Kidney (tissue), 22 donors: ENCODE measurements around the gene SRPX2. TPM values are rescaled to one million over a fixed set of nuclear protein-coding genes. Genes with fewer than 3 reads are reported as not detected.

ENCODE experiments used
- DNase-seq, 5 donors: peaks; one replicate each; pipeline ENCODE4 v3.0.0-alpha.2; 2013 to 2020
- FAIRE-seq: peaks from 2 replicates; lab custom pipeline; 2012; peaks lifted over from hg19 to GRCh38; lab: Jason Lieb, UNC
- H3K27ac ChIP-seq, 2 donors: one replicate each; pipeline ENCODE4 v1.7.0; 2013; ENCODE audit warnings: low read depth in 2 of 2, low read length in 2 of 2, inconsistent platforms in 1 of 2
- H3K27me3 ChIP-seq: one replicate; pipeline ENCODE4 v1.7.1; 2013; ENCODE audit warnings: low read length, inconsistent platforms; ENCODE audit not compliant: control insufficient read depth, insufficient read depth
- H3K36me3 ChIP-seq, 3 donors: one replicate each; pipeline versions ENCODE4 v1.7.0 to v1.7.1; 2013; ENCODE audit warnings: low read length in 3 of 3, control low read depth in 1 of 3, inconsistent platforms in 1 of 3; ENCODE audit not compliant: insufficient read depth in 3 of 3, control insufficient read depth in 2 of 3
- H3K4me1 ChIP-seq, 3 donors: one replicate each; pipeline versions ENCODE4 v1.7.0 to v1.7.1; 2013; ENCODE audit warnings: low read length in 3 of 3, inconsistent platforms in 1 of 3, low read depth in 1 of 3; ENCODE audit not compliant: control insufficient read depth in 2 of 3, insufficient read depth in 2 of 3
- H3K4me3 ChIP-seq, 3 donors: one replicate each; pipeline versions ENCODE4 v1.7.0 to v1.8.1; 2013; ENCODE audit warnings: low read length in 3 of 3, control low read depth in 1 of 3, inconsistent platforms in 1 of 3
- H3K9ac ChIP-seq, 3 donors: one replicate each; pipeline versions ENCODE4 v1.7.0 to v1.7.1; 2013; ENCODE audit warnings: low read length in 3 of 3, control low read depth in 1 of 3, inconsistent platforms in 1 of 3
- H3K9me3 ChIP-seq, 3 donors: one replicate each; pipeline versions ENCODE4 v1.7.0 to v1.7.1; 2013; ENCODE audit warnings: low read length in 3 of 3, control low read depth in 1 of 3, inconsistent platforms in 1 of 3; ENCODE audit not compliant: control insufficient read depth in 2 of 3, insufficient read depth in 1 of 3
- intact Hi-C: fragments of 100-400 bp; cut with DNase I; formaldehyde crosslinking; loops from one replicate; pipeline ENCODE4 v1.11.1; 2022
- long read RNA-seq, 10 donors: library from polyadenylated mRNA in 1 of 10; unstranded in 1 of 10; transcript quantifications; one replicate each; pipeline ENCODE4 v2.0.0 and lab custom pipeline, GENCODE V29; 2021 to 2026
- polyA plus RNA-seq: library from polyadenylated mRNA; stranded (reverse); fragments of 350-450 nt; fragmentation: Illumina TruSeq; extraction: RNeasy Lipid Tissue Mini Kit (QIAGEN cat#74804); gene quantifications from one replicate; pipeline ENCODE4 v1.2.3, GENCODE V29; 2014; ENCODE audit warnings: low read depth, low replicate concordance; ENCODE audit not compliant: insufficient read depth
- total RNA-seq: library from RNA; stranded (reverse); fragmentation: NEBNext Ultra II Directional; extraction: Animal tissue kit (Norgen Biotek cat#: 25700); gene quantifications from one replicate; pipeline ENCODE4 v1.2.1, GENCODE V29; 2021
- TF ChIP-seq, protein P1 (sequence below): IDR thresholded peaks from 3 replicates; pipeline ENCODE4 v1.5.1; 2012; ENCODE audit warnings: mild to moderate bottlenecking, moderate library complexity, borderline replicate concordance; ENCODE audit not compliant: insufficient read depth; ENCODE audit errors: extremely low read depth
- donor health status: control.
- donor health status: control.
- donor health status: control.
- donor health status: control.
- donor health status: control.
- donor health status: DM: yes; HTN: yes; CAD: no.
- donor health status: Normal renal cell carcinoma (clear cell type).

The SRPX2 gene, protein sequence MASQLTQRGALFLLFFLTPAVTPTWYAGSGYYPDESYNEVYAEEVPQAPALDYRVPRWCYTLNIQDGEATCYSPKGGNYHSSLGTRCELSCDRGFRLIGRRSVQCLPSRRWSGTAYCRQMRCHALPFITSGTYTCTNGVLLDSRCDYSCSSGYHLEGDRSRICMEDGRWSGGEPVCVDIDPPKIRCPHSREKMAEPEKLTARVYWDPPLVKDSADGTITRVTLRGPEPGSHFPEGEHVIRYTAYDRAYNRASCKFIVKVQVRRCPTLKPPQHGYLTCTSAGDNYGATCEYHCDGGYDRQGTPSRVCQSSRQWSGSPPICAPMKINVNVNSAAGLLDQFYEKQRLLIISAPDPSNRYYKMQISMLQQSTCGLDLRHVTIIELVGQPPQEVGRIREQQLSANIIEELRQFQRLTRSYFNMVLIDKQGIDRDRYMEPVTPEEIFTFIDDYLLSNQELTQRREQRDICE
- 3.2 TPM for total RNA-seq
- polyA plus RNA-seq = 4.5 TPM
- long read RNA-seq, donor 1 = 0 reads
- long read RNA-seq, donor 2, full-length matches to known transcripts = 1 of 1 reads
- long read RNA-seq, donor 2, partial matches to known transcripts = 0 of 1 reads
- long read RNA-seq, donor 2, other reads (novel, unspliced or antisense) = 0 of 1 reads
- long read RNA-seq, donor 3, full-length matches to known transcripts = 2 of 2 reads
- long read RNA-seq, donor 3, partial matches to known transcripts = 0 of 2 reads
- long read RNA-seq, donor 3, other reads (novel, unspliced or antisense) = 0 of 2 reads
- long read RNA-seq, donor 4 = 0 reads
- long read RNA-seq, donor 5 = 0 reads
- long read RNA-seq, donor 6, full-length matches to known transcripts = 1 of 1 reads
- long read RNA-seq, donor 6, partial matches to known transcripts = 0 of 1 reads
- long read RNA-seq, donor 6, other reads (novel, unspliced or antisense) = 0 of 1 reads
- long read RNA-seq, donor 7, partial matches to known transcripts = 0 of 5 reads
- long read RNA-seq, donor 7, other reads (novel, unspliced or antisense) = 5 of 5 reads
- long read RNA-seq, donor 8, full-length matches to known transcripts = 2 of 2 reads
- long read RNA-seq, donor 8, partial matches to known transcripts = 0 of 2 reads
- long read RNA-seq, donor 8, other reads (novel, unspliced or antisense) = 0 of 2 reads
- long read RNA-seq, donor 9, full-length matches to known transcripts = 1 of 1 reads
- long read RNA-seq, donor 9, partial matches to known transcripts = 0 of 1 reads
- long read RNA-seq, donor 9, other reads (novel, unspliced or antisense) = 0 of 1 reads
- long read RNA-seq, donor 10, full-length matches to known transcripts = 2 of 2 reads
- long read RNA-seq, donor 10, partial matches to known transcripts = 0 of 2 reads
- long read RNA-seq, donor 10, other reads (novel, unspliced or antisense) = 0 of 2 reads

DNA sequence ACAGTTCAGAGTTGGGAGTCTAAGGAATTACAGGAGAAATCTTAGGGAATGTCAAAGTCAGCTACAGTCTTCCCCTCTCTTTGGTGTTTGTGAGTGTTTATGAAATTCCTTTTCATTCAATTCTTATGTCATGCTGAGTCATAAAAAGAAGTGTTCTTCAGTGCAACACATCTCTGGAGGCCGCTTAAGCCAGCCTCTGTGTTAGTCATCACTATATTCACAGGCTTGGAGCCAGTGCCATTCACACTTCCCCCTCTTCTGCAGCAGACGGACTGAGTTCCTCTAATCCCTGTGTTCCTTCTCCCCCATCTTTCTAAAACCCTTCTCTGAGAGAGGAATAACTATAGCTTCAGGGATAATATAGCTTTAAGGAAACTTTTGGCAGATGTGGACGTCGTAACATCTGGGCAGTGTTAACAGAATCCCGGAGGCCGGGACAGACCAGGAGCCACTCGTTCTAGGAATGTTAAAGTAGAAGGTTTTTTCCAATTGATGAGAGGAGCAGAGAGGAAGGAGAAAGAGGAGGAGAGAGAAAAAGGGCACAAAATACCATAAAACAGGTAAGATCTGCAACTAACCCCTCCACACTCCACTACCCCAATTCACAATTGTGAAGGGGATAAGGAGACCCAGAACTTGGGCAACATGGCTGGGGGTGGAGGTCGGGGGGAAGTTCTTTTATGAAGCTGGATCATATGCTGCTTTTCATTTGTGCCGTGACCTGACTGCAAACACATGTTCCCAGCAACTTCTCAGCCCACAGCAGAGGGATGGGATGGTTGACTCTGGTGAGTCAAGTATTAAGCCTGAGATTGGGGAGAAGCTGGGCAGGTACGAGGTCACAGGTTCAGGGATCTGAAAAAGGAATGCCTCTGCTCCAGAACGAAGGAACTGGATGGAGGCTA lies at the start of gene SRPX2:
TSS of gene SRPX2 (plus strand) at position 244 of the 905 bp plus-strand sequence. CDS start 2,124 bp downstream, outside the sequence.
- Histone ChIP-seq H3K4me3 (peak within 1 kb of the TSS; percentile 13 to 31 (median 24)), H3K9ac (peak within 1 kb of the TSS in 1 of 3 donors; percentile 23), H3K27me3 (no peaks in the 10 kb centered on the region), H3K36me3 (no peaks in the 10 kb centered on the region), H3K27ac (peak within 1 kb of the TSS; percentile 11 to 69), H3K4me1 (no peaks in the 10 kb centered on the region), H3K9me3 (no peaks in the 10 kb centered on the region)
- DNase-seq (no peak), FAIRE-seq (no peak)
- TF ChIP-seq, protein P1, sequence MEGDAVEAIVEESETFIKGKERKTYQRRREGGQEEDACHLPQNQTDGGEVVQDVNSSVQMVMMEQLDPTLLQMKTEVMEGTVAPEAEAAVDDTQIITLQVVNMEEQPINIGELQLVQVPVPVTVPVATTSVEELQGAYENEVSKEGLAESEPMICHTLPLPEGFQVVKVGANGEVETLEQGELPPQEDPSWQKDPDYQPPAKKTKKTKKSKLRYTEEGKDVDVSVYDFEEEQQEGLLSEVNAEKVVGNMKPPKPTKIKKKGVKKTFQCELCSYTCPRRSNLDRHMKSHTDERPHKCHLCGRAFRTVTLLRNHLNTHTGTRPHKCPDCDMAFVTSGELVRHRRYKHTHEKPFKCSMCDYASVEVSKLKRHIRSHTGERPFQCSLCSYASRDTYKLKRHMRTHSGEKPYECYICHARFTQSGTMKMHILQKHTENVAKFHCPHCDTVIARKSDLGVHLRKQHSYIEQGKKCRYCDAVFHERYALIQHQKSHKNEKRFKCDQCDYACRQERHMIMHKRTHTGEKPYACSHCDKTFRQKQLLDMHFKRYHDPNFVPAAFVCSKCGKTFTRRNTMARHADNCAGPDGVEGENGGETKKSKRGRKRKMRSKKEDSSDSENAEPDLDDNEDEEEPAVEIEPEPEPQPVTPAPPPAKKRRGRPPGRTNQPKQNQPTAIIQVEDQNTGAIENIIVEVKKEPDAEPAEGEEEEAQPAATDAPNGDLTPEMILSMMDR = no peak
- intact Hi-C loops = no loop called here

DNA sequence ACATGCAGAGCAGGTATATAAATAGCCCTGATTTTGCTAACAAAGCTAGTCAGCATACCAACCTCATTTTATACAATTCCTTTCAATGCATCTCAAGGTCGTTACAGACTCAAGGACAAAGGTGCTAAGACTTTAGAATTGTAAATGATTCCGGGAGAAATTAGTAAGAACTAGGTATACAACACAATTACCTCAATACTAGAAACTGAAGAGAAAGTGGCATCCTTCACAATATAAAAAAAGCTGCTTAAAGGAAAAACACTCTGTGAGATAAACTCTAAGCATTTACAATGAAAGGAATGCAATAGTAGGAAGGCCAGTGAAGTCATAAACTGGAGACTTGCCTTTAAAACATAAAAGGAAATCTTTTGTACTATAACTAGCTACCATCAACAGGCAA lies 47.4 kb upstream of the SRPX2 start:
- Histone ChIP-seq H3K9ac (no peak overlapping the region), H3K4me1 (no peaks in the 10 kb centered on the region), H3K9me3 (no peaks in the 10 kb centered on the region), H3K27me3 (no peaks in the 10 kb centered on the region), H3K27ac (no peak overlapping the region), H3K36me3 (no peaks in the 10 kb centered on the region), H3K4me3 (no peak overlapping the region)
- TF ChIP-seq, protein P1 = no peak
- DNase-seq = no peak
- FAIRE-seq = no peak
- intact Hi-C loops = no loop called here

DNA sequence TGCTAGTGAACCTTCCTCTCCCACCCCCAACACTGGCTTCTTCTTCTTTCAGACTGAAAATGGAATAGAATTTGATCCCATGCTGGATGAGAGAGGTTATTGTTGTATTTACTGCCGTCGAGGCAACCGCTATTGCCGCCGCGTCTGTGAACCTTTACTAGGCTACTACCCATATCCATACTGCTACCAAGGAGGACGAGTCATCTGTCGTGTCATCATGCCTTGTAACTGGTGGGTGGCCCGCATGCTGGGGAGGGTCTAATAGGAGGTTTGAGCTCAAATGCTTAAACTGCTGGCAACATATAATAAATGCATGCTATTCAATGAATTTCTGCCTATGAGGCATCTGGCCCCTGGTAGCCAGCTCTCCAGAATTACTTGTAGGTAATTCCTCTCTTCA lies 44.5 kb upstream of the SRPX2 start:
- H3K27me3 ChIP-seq = no peaks in the 10 kb centered on the region
- TF ChIP-seq, protein P1 = no peak
- no peak overlapping the region for H3K4me3 ChIP-seq
- no peak overlapping the region for H3K27ac ChIP-seq
- no peaks in the 10 kb centered on the region for H3K4me1 ChIP-seq
- intact Hi-C loops = no loop called here
- DNase-seq (no peak), FAIRE-seq (no peak)
- no peak overlapping the region for H3K9ac ChIP-seq
- H3K36me3 ChIP-seq = no peaks in the 10 kb centered on the region
- H3K9me3 ChIP-seq = no peaks in the 10 kb centered on the region
